Memory B cell (primary cell): ENCODE results near the gene EPS8L2.

Experiments
- ATAC-seq: fragments of 150-1000 bp; cut with Tn5 transposase; 2 replicates; pipeline ENCODE4 v1.10.0; 2021; ENCODE audit warnings: low read depth, mild to moderate bottlenecking, moderate library complexity
- DNase-seq, 2 donors: peaks; one replicate each; pipeline ENCODE4 v3.0.0; 2022; ENCODE audit warnings: low spot score in 2 of 2
- H3K27ac Mint-ChIP-seq: one replicate; pipeline ENCODE4 v1.8.0; 2022; ENCODE audit warnings: mild to moderate bottlenecking, moderate library complexity, mixed read lengths
- H3K27me3 Mint-ChIP-seq: one replicate; pipeline ENCODE4 v1.8.0; 2022; ENCODE audit warnings: mixed read lengths
- H3K36me3 Mint-ChIP-seq: one replicate; pipeline ENCODE4 v1.8.0; 2022; ENCODE audit warnings: mild to moderate bottlenecking, mixed read lengths
- H3K4me1 Mint-ChIP-seq: one replicate; pipeline ENCODE4 v1.8.0; 2022; ENCODE audit warnings: mixed read lengths
- H3K4me3 Mint-ChIP-seq: one replicate; pipeline ENCODE4 v1.8.0; 2022; ENCODE audit warnings: mild to moderate bottlenecking, moderate library complexity, mixed read lengths
- H3K9me3 Mint-ChIP-seq: one replicate; pipeline ENCODE4 v1.8.0; 2022; ENCODE audit warnings: mixed read lengths

The EPS8L2 gene

GRCh38 chr11:771617-772204, 65.7 kb downstream of the EPS8L2 start:
- Mint-ChIP-seq H3K4me1 (peaks cover 6% of the 10 kb centered on the region), H3K27ac (no peak overlapping the region), H3K9me3 (no peaks in the 10 kb centered on the region), H3K27me3 (no peaks in the 10 kb centered on the region), H3K36me3 (no peaks in the 10 kb centered on the region), H3K4me3 (no peak overlapping the region)
- DNase-seq (no peak), ATAC-seq (no peak)

DNA sequence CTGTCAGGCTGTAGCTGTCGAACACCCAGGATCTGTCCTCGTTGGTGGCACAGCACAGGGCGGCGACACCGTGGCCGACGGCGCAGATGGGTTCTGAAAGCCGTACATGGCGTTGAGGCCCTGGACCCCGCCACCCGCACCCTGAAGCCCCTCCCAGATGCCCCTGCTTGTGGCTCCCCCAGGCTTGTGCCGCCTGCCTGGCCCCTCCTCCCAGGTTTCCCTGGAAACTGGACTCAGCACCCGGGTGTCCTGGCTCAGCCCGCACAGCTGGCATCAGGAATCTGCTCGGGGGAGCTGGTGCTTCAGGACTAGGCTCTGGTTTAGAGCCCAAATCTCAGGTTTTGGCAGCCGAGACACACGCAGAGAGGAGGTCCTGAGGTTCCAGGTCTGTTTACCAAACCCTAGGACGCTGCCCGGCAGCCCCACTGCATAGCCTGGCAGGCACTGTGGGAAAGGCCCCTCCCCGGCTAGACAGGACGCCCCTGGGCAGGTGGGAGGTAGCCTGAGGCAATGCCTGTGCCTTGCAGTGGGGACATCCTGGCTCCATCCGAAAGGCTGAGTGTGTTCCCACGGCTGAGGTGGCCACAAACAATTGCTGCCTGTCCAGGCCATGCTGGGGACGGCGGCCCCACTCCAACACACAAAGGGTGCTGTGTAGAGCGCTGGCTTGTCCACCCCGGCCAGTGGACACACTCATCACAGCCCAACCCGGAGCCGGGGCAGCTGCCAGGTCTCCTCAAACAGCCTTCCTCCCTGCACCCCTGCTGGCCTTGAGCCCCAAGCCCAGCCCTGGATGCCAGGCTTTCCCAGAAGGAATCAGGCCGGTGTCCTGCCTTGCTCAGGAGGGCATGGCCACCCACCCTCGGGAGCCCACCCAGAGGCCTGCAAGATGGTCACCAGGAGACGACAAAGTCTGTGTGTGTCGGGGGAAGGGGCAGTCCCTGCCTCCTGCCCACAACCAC, 66.7 kb downstream of the EPS8L2 start:
- H3K4me3 Mint-ChIP-seq: no peak overlapping the region
- ATAC-seq (no peak), DNase-seq (no peak)
- H3K36me3 Mint-ChIP-seq: no peaks in the 10 kb centered on the region
- H3K27ac Mint-ChIP-seq: no peak overlapping the region
- H3K9me3 Mint-ChIP-seq: no peaks in the 10 kb centered on the region
- H3K27me3 Mint-ChIP-seq: no peaks in the 10 kb centered on the region
- peaks cover 6% of the 10 kb centered on the region for H3K4me1 Mint-ChIP-seq

DNA sequence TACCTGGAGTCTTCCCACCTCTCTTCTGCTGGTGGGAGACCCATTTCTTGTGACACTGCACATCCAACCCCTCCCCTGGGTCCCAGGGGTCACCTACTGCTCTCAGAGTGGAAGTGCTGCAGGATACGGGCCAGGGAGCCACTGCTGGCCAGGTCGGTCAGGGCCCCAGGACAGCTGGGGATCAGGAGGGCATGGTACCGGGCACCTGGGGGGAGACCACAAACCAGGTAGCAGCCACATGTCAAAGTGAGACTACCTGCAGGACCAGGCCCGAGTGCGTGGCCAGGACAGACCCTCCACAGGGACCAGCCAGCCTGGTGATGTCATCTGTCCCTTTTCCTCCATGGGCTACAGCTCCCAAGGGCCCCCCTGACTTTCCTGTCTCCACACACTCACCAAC, 67.4 kb downstream of the EPS8L2 start:
- Mint-ChIP-seq H3K27ac (no peak overlapping the region), H3K9me3 (no peaks in the 10 kb centered on the region), H3K36me3 (no peaks in the 10 kb centered on the region), H3K4me1 (peaks cover 6% of the 10 kb centered on the region), H3K27me3 (no peaks in the 10 kb centered on the region), H3K4me3 (no peak overlapping the region)
- DNase-seq: no peak
- no peak for ATAC-seq

DNA sequence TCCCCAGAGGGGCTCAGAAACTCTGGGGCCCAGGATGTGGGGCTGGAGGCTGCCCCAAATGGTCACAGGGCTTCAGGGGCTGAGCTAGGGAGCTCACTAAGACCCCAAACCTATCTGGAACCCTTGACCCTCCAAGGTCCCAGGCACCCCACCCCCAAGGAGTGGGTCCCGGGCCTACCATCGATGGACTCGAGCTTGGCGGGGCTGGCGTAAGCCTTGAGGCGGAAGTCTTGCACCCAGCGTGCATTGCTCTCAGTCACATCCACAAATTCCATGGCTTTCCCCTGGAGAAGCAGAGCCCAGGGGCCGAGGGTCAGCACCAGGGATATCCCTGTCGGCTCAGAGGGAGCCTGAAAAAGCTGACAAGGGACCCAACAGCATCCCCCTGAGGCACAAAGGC, 67.8 kb downstream of the EPS8L2 start:
- H3K9me3 Mint-ChIP-seq: no peaks in the 10 kb centered on the region
- H3K27me3 Mint-ChIP-seq: no peaks in the 10 kb centered on the region
- H3K36me3 Mint-ChIP-seq: no peaks in the 10 kb centered on the region

DNA sequence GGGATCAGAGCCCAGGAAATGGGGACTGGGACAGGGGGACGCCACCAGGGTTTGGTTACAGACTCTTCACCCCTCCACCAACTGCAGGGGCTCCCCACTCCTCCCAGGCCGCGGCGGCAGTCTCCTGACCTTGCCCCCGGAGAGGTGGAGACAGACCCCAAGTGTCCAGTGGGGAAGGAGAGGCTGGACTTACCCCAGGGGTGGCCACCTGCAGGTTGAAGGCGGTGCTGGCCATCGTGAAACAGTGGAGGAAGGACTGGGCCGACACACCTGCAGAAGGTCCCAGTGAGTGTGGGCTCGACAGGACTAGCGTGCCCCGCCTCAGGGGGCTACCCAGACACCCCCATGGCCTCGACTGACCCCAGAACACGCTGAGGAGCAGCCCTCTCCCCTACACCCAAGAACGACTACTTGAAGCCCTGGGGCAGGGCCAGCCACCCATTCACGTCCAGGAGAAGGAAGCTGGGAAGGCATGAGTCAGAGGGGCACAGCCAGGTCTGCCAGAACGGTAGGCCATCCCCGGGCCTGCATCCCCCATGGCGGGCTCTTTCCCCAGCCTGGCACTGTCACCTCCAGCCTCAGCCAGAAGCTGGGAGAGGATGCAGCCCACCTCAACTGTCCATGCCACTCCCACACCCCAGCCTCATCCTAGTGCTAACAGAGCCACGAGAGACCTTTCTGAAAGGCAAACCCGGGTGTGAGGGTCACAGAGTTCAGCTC, 69.0 kb downstream of the EPS8L2 start:
- H3K4me1 Mint-ChIP-seq: peaks cover 8% of the 10 kb centered on the region

More for the DNA sequence above, 67.8 kb downstream of the EPS8L2 start:
- Mint-ChIP-seq H3K4me1 (peaks cover 7% of the 10 kb centered on the region), H3K27ac (no peak overlapping the region), H3K4me3 (no peak overlapping the region)
- DNase-seq (no peak), ATAC-seq (no peak)

GRCh38 chr11:776263-776560, 70.2 kb downstream of the EPS8L2 start:
- Mint-ChIP-seq H3K4me3 (peak overlapping the region; percentile 81), H3K36me3 (no peaks in the 10 kb centered on the region), H3K27me3 (no peaks in the 10 kb centered on the region), H3K4me1 (peaks cover 8% of the 10 kb centered on the region), H3K27ac (no peak overlapping the region), H3K9me3 (no peaks in the 10 kb centered on the region)
- no peak for ATAC-seq
- DNase-seq: no peak

More for the DNA sequence above, 69.0 kb downstream of the EPS8L2 start:
- H3K36me3 Mint-ChIP-seq: no peaks in the 10 kb centered on the region
- peak overlapping the region; percentile 53 for H3K4me3 Mint-ChIP-seq
- H3K27me3 Mint-ChIP-seq: no peaks in the 10 kb centered on the region
- ATAC-seq (no peak), DNase-seq (no peak)
- H3K9me3 Mint-ChIP-seq: no peaks in the 10 kb centered on the region
- H3K27ac Mint-ChIP-seq: no peak overlapping the region

- no peaks in the 10 kb centered on the region for H3K9me3 Mint-ChIP-seq
- H3K27ac Mint-ChIP-seq: no peak overlapping the region
- peak overlapping the region; percentile 81 for H3K4me3 Mint-ChIP-seq
- ATAC-seq (peak; percentile 48), DNase-seq (no peak)
- no peaks in the 10 kb centered on the region for H3K27me3 Mint-ChIP-seq
- H3K36me3 Mint-ChIP-seq: no peaks in the 10 kb centered on the region
- peaks cover 8% of the 10 kb centered on the region for H3K4me1 Mint-ChIP-seq
Observed at GRCh38 chr11:776561-777287, 70.7 kb downstream of the EPS8L2 start.
